HFFc6 (cell line): Measurements from ENCODE around the gene PSG1. TPM values are rescaled to one million over a fixed set of nuclear protein-coding genes. Genes with fewer than 3 reads are reported as not detected.
"Not testable (repeated sequence)": the region's sequence is repeated elsewhere in the genome, so short reads cannot be mapped to it uniquely, and the experiment has no call there.

Source experiments
- DNase-seq: peaks from one replicate; pipeline ENCODE4 v3.0.0-alpha.2; 2018
- H3K27ac Mint-ChIP-seq: 2 replicates; pipeline ENCODE4 v1.8.0; 2020; ENCODE audit warnings: mild to moderate bottlenecking, mixed read lengths
- H3K27me3 Mint-ChIP-seq: 2 replicates; pipeline ENCODE4 v1.8.0; 2021; ENCODE audit warnings: mild to moderate bottlenecking, moderate library complexity, mixed read lengths; ENCODE audit not compliant: insufficient read depth
- H3K36me3 Mint-ChIP-seq: 2 replicates; pipeline ENCODE4 v1.8.0; 2021; ENCODE audit warnings: low read depth, mixed read lengths
- H3K4me1 Mint-ChIP-seq: 2 replicates; pipeline ENCODE4 v1.8.0; 2020; ENCODE audit warnings: low read depth, mixed read lengths
- H3K4me3 Mint-ChIP-seq: 2 replicates; pipeline ENCODE4 v1.8.0; 2020; ENCODE audit warnings: mild to moderate bottlenecking, moderate library complexity, mixed read lengths
- H3K9me3 Mint-ChIP-seq: 2 replicates; pipeline ENCODE4 v1.8.0; 2020; ENCODE audit warnings: mild to moderate bottlenecking, mixed read lengths
- CTCF ChIP-seq: fragments of 200-600 bp; sonication (generic); IDR thresholded peaks from 2 replicates; pipeline ENCODE4 v1.5.0; 2021; ENCODE audit warnings: antibody characterized with exemption, mild to moderate bottlenecking
- long read RNA-seq: library from polyadenylated mRNA; unstranded; transcript quantifications from one replicate; pipeline ENCODE4 v2.0.0, GENCODE V29; 2019
- total RNA-seq, 6 experiments: library from RNA; stranded (reverse); fragmentation: NEBNext Ultra II Directional; extraction: Animal tissue kit (Norgen Biotek cat#: 25700); gene quantifications; 2 replicates in 1 of 6; 3 replicates in 5 of 6; pipeline ENCODE4 v1.2.3, GENCODE V29; 2021

The PSG1 gene
- 10 to 100 TPM in 1 of 6 experiments, 1 to 10 TPM in 5; 4.3 to 10.5 (median 8.6) TPM for total RNA-seq
- long read RNA-seq, partial matches to known transcripts: 3 of 9 reads
- long read RNA-seq, other reads (novel, unspliced or antisense): 0 of 9 reads

- Mint-ChIP-seq H3K4me1 (peaks cover 89% of the 10 kb centered on the region), H3K27ac (peak within 1 kb of the TSS; percentile 78), H3K27me3 (peaks cover 1% of the 10 kb centered on the region), H3K36me3 (peaks cover 21% of the 10 kb centered on the region), H3K9me3 (peaks cover 4% of the 10 kb centered on the region; the same call in 1 of the 2 replicates), H3K4me3 (no peak within 1 kb of the TSS)
- no peak for TF ChIP-seq CTCF
- no peak for DNase-seq
Observed at GRCh38 chr19:42879613-42880012, at the start of gene PSG1. TSS of gene PSG1 (minus strand) at chr19:42879713. CDS start at chr19:42879581, 132 bp downstream.

DNA sequence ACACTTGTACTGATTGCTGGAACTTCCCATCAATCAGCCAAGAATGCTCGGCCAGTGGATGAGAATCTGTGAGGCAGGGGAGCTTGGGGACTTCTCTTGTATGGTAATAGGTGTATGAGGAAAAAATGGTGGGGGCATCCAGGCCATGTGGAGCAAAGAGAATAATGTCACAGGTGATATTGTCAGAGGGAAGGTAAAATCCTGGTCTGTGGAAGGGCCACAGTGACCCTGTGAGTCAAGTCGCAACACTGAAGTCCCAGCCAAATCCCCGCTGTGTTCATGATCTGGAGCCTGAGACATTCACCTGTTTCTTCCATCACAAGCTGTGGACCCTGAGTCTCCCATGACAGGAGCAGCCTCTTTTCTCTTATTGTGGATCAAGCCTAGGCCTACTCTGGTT is 49.4 kb upstream of the PSG1 start:
- Mint-ChIP-seq H3K4me1 (peaks cover 58% of the 10 kb centered on the region), H3K27ac (no peak overlapping the region), H3K27me3 (peaks cover 3% of the 10 kb centered on the region), H3K36me3 (no peaks in the 10 kb centered on the region), H3K4me3 (no peak overlapping the region), H3K9me3 (no peaks in the 10 kb centered on the region)
- no peak for TF ChIP-seq CTCF
- no peak for DNase-seq

GRCh38 chr19:42926781-42927180 is 47.3 kb upstream of the PSG1 start:
- Mint-ChIP-seq H3K4me1 (peaks cover 56% of the 10 kb centered on the region), H3K9me3 (no peaks in the 10 kb centered on the region), H3K36me3 (no peaks in the 10 kb centered on the region), H3K4me3 (no peak overlapping the region), H3K27me3 (peaks cover 3% of the 10 kb centered on the region; the same call in 1 of the 2 replicates), H3K27ac (no peak overlapping the region)
- no peak for TF ChIP-seq CTCF
- DNase-seq: no peak

DNA sequence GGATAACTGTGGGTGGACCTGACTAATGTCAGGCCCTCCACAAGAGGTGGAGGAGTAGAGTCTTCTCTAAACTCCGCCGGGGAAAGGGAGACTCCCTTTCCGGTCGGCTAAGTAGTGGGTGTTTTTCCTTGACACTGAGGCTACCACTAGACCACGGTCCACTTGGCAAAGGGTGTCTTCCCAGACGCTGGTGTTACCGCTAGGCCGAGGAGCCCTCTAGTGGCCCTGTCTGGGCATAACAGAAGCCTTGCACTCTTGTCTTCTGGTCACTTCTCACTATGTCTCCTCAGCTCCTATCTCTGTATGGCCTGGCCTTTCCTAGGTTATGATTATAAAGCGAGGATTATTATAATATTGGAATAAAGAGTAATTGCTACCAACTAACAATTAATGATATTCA is 43.6 kb upstream of the PSG1 start:
- H3K4me3 Mint-ChIP-seq, H3K36me3 Mint-ChIP-seq, H3K27me3 Mint-ChIP-seq, H3K9me3 Mint-ChIP-seq: not testable (repeated sequence)
- H3K27ac Mint-ChIP-seq: peak overlapping the region; percentile 11; the same call in 1 of the 2 replicates
- DNase-seq: peak; percentile 72
- TF ChIP-seq CTCF: peak; percentile 90
- H3K4me1 Mint-ChIP-seq: peaks cover 60% of the 10 kb centered on the region

DNA sequence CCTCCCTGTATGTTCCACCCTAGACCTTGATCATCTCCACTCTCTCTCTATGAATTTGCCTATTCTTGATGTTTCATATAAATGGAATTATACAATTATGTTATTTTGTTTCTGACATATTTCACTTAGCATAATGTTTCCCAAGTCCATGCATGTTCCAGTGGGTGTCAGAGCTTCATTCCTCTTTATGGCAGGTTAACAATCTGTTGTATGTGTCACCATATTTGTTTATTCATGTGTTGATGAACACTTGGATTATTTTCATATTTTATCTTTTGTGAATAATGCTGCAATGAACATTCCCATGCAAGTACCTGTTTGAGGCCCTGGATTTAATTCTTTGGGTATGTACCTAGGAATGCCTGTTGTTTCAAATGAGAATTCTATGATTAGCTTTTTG is 41.5 kb upstream of the PSG1 start:
- not testable (repeated sequence) for H3K9me3 Mint-ChIP-seq, DNase-seq, H3K27me3 Mint-ChIP-seq, H3K27ac Mint-ChIP-seq, H3K4me3 Mint-ChIP-seq
- Mint-ChIP-seq H3K36me3 (peaks cover 12% of the 10 kb centered on the region), H3K4me1 (peaks cover 63% of the 10 kb centered on the region)

DNA sequence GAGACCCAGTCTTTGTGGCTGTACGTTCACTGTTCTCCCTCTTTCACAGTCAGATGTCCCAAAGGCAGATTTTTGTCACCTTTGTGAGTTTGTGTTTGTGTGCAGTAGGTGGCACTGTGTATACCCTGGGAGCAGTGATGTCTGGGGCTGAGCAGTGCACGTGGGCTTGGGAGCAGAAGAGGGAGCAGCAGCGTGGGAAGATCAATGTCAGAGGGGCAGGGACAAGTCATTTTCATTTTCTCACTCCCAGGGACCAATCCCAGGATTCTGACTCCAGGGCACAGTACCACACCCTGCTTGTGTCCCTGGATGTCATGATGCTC is 40.2 kb upstream of the PSG1 start:
- peak; percentile 39 for TF ChIP-seq CTCF
- H3K36me3 Mint-ChIP-seq: peaks cover 12% of the 10 kb centered on the region
- H3K9me3 Mint-ChIP-seq: no peaks in the 10 kb centered on the region
- H3K4me1 Mint-ChIP-seq: peaks cover 70% of the 10 kb centered on the region
- H3K4me3 Mint-ChIP-seq: no peak overlapping the region
- peaks cover 3% of the 10 kb centered on the region; the same call in 1 of the 2 replicates for H3K27me3 Mint-ChIP-seq
- no peak for DNase-seq
- peak overlapping the region; percentile 45 for H3K27ac Mint-ChIP-seq
